Mammary epithelial cell (primary cell): ENCODE measurements around the gene SEMA3C.

Experiments used
- CTCF ChIP-seq, 2 donors: IDR thresholded peaks in 1 of 2; conservative IDR thresholded peaks in 1 of 2; 2 replicates each; pipeline ENCODE4 v1.5.1; 2011 to 2012; ENCODE audit warnings: inconsistent platforms in 2 of 2, low read length in 2 of 2, mild to moderate bottlenecking in 2 of 2, control low read depth in 1 of 2, low read depth in 1 of 2; ENCODE audit not compliant: insufficient read depth in 1 of 2; ENCODE audit errors: extremely low read depth in 1 of 2
- EZH2 ChIP-seq: IDR thresholded peaks from 2 replicates; pipeline ENCODE4 v1.6.1; 2012; ENCODE audit warnings: low read length, inconsistent platforms, borderline replicate concordance

GRCh38 chr7:80876894-80877414 is 41.9 kb downstream of the SEMA3C start:
- TF ChIP-seq CTCF (conservative IDR thresholded peaks at IDR 0.05 in 1 of 2, IDR thresholded peaks at IDR 0.05 in 1 of 2; ENCODE audit: extremely low read depth in 1 of 2, insufficient read depth in 1 of 2, low read depth in 1 of 2, low read length in 2 of 2), result no peak
- no peak for TF ChIP-seq EZH2
